Hindlimb muscle (tissue), 1 donor: ENCODE results near the gene TSPEAR. TPM values are rescaled to one million over a fixed set of nuclear protein-coding genes. Genes with fewer than 3 reads are reported as not detected.
"Not testable (repeated sequence)": the region's sequence is repeated elsewhere in the genome, so short reads cannot be mapped to it uniquely, and the experiment has no call there.

Experiments
- DNase-seq: peaks from one replicate; pipeline ENCODE4 v3.0.0-alpha.2; 2013
- polyA plus RNA-seq: library from polyadenylated mRNA; unstranded; fragments of 120-200 nt; gene quantifications from one replicate; pipeline ENCODE4 v1.2.1, GENCODE V29; 2013; ENCODE audit not compliant: insufficient read length

Gene TSPEAR
- polyA plus RNA-seq, 1 donor, result 0.14 TPM

GRCh38 chr21:44649521-44650100, 61.8 kb downstream of the TSPEAR start:
- DNase-seq, result no peak

GRCh38 chr21:44648557-44649311, 62.6 kb downstream of the TSPEAR start:
- DNase-seq, result no peak

- DNase-seq, result no peak
Observed at GRCh38 chr21:44647222-44647552, 64.2 kb downstream of the TSPEAR start.

GRCh38 chr21:44646366-44647221, 64.8 kb downstream of the TSPEAR start, which contains the start of gene KRTAP10-11:
Gene KRTAP10-11, plus strand, starts transcription at chr21:44646414. Its CDS starts 45 bp downstream, at chr21:44646459.
- not testable (repeated sequence) for DNase-seq

GRCh38 chr21:44644878-44645277, 66.5 kb downstream of the TSPEAR start:
- no peak for DNase-seq

- no peak for DNase-seq
Observed at GRCh38 chr21:44643741-44644310, 67.5 kb downstream of the TSPEAR start.

- no peak for DNase-seq
Observed at GRCh38 chr21:44640761-44641160, 70.6 kb downstream of the TSPEAR start.

- DNase-seq, result no peak
Observed at GRCh38 chr21:44639331-44639655, 72.1 kb downstream of the TSPEAR start.

GRCh38 chr21:44638506-44639330, 72.7 kb downstream of the TSPEAR start:
- not testable (repeated sequence) for DNase-seq

- not testable (repeated sequence) for DNase-seq
Observed at GRCh38 chr21:44637851-44638348, 73.5 kb downstream of the TSPEAR start.

- no peak for DNase-seq
Observed at GRCh38 chr21:44637018-44637850, 74.1 kb downstream of the TSPEAR start, which contains the start of gene KRTAP10-10. Gene KRTAP10-10, plus strand, starts transcription at chr21:44637356. Its CDS starts 62 bp downstream, at chr21:44637418.

- DNase-seq, result no peak
Observed at GRCh38 chr21:44636209-44637017, 75.0 kb downstream of the TSPEAR start.

- no peak for DNase-seq
Observed at GRCh38 chr21:44632067-44632466, 79.3 kb downstream of the TSPEAR start.

- no peak for DNase-seq
Observed at GRCh38 chr21:44630440-44630839, 80.9 kb downstream of the TSPEAR start.

GRCh38 chr21:44628707-44629391, 82.5 kb downstream of the TSPEAR start:
- DNase-seq, result no peak

- DNase-seq, result not testable (repeated sequence)
Observed at GRCh38 chr21:44627831-44628233, 83.5 kb downstream of the TSPEAR start.

GRCh38 chr21:44627181-44627822, 84.1 kb downstream of the TSPEAR start:
- DNase-seq, result not testable (repeated sequence)

- DNase-seq, result no peak
Observed at GRCh38 chr21:44626673-44627143, 84.7 kb downstream of the TSPEAR start, which contains the start of gene KRTAP10-9. Gene KRTAP10-9, plus strand, starts transcription at chr21:44627093. Its CDS starts 79 bp downstream, at chr21:44627172.
